ENCODE results near the gene DAB1.

Gene DAB1

DNA sequence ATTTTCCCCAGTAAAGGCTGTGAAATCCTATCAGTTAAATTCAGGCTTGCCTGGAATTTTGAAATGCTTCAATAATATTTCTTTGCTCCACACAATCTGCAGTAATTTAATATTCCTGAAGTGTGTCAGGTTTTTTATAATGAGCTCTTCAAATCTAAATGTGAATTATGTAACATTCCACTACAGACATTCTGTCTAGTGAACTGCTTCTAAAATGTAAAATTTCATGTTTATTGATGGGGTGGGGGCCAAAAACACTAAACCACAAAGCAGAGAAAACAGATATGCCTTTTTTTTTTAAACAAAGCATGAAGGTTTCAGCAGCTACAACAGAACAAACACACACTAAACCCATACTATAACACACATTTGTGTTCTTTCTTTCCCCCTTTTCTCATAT is 129.7 kb downstream of the DAB1 start:
- Histone ChIP-seq H3K9me3 (ENCODE audit: control insufficient read depth, insufficient read depth, low read length) (no peaks in the 10 kb centered on the region), H3K27me3 (ENCODE audit: control insufficient read depth, low read length) (no peaks in the 10 kb centered on the region), H3K4me2 (ENCODE audit: low read length) (no peak overlapping the region), H4K20me1 (ENCODE audit: control insufficient read depth, insufficient read depth, low read depth, low read length) (no peaks in the 10 kb centered on the region), H3K36me3 (ENCODE audit: control insufficient read depth, low read length) (no peaks in the 10 kb centered on the region), H3K79me2 (ENCODE audit: control insufficient read depth, low read length) (no peaks in the 10 kb centered on the region), H3F3A (ENCODE audit: control insufficient read depth, insufficient read depth) (no peaks in the 10 kb centered on the region), H3K4me1 (ENCODE audit: control insufficient read depth, low read length) (no peaks in the 10 kb centered on the region), H3K4me3 (ENCODE audit: low read length) (no peak overlapping the region), H3K9me2 (replicated peaks; ENCODE audit: control insufficient read depth, low read length) (no peaks in the 10 kb centered on the region), H3K27ac (ENCODE audit: low read depth, low read length) (no peak overlapping the region)
- no peak for TF ChIP-seq EZH2phosphoT487 (IDR thresholded peaks at IDR 0.05; ENCODE audit: borderline replicate concordance, low read length)
- TF ChIP-seq, protein P1, sequence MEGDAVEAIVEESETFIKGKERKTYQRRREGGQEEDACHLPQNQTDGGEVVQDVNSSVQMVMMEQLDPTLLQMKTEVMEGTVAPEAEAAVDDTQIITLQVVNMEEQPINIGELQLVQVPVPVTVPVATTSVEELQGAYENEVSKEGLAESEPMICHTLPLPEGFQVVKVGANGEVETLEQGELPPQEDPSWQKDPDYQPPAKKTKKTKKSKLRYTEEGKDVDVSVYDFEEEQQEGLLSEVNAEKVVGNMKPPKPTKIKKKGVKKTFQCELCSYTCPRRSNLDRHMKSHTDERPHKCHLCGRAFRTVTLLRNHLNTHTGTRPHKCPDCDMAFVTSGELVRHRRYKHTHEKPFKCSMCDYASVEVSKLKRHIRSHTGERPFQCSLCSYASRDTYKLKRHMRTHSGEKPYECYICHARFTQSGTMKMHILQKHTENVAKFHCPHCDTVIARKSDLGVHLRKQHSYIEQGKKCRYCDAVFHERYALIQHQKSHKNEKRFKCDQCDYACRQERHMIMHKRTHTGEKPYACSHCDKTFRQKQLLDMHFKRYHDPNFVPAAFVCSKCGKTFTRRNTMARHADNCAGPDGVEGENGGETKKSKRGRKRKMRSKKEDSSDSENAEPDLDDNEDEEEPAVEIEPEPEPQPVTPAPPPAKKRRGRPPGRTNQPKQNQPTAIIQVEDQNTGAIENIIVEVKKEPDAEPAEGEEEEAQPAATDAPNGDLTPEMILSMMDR (IDR thresholded peaks at IDR 0.05; ENCODE audit: low read depth, low read length, poor library complexity, severe bottlenecking) = no peak

DNA sequence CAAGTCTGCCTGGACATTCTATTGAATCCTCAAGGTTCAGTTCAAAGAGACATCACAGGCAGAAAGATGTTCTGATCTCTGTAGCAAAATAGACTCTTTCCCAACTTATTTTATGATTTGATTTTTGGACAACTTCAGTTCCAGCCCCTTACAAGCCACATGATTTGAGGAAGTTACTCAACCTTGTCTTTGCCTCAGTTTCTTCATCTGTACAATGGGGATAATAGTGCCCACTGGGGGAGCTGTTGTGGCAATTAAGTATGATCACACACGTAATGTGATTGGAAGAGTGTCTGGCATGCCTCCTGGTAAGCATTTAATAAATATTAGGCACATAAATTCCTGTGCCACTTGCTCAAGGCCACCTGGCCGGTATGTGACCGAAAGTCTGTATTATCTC is 130.6 kb downstream of the DAB1 start:
- Histone ChIP-seq H3K27me3 (ENCODE audit: control insufficient read depth, low read length) (no peaks in the 10 kb centered on the region), H3K4me3 (ENCODE audit: low read length) (no peak overlapping the region), H4K20me1 (ENCODE audit: control insufficient read depth, insufficient read depth, low read depth, low read length) (no peaks in the 10 kb centered on the region), H3K27ac (ENCODE audit: low read depth, low read length) (no peak overlapping the region), H3K36me3 (ENCODE audit: control insufficient read depth, low read length) (no peaks in the 10 kb centered on the region), H3K9me3 (ENCODE audit: control insufficient read depth, insufficient read depth, low read length) (no peaks in the 10 kb centered on the region), H3K4me2 (ENCODE audit: low read length) (no peak overlapping the region), H3K79me2 (ENCODE audit: control insufficient read depth, low read length) (no peaks in the 10 kb centered on the region), H3K4me1 (ENCODE audit: control insufficient read depth, low read length) (no peaks in the 10 kb centered on the region), H3K9me2 (replicated peaks; ENCODE audit: control insufficient read depth, low read length) (no peaks in the 10 kb centered on the region), H3F3A (ENCODE audit: control insufficient read depth, insufficient read depth) (no peaks in the 10 kb centered on the region)
- TF ChIP-seq, protein P1 (IDR thresholded peaks at IDR 0.05; ENCODE audit: low read depth, low read length, poor library complexity, severe bottlenecking) = no peak
- TF ChIP-seq EZH2phosphoT487 (IDR thresholded peaks at IDR 0.05; ENCODE audit: borderline replicate concordance, low read length) = no peak

DNA sequence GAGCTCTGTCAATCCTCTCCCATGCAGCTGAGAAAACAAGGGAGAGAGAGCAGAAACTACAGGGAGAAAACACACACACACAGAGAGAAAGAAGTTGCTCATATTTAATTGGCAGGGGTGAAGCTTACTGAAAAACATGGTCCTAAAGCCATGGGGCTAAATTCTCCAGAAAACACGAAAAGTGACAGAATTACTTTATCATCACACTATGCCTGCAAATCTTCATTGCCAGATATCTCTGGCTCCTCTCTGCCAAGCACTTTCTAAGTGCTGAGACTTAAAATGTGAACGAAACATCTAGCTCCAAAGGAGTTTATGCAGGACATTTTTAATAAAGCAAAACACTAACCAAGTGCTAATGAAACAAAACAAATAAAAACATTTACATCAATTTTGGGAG is 134.1 kb downstream of the DAB1 start:
- H3K4me1 ChIP-seq (ENCODE audit: control insufficient read depth, low read length) = no peaks in the 10 kb centered on the region

More for the DNA sequence above, 134.1 kb downstream of the DAB1 start:
- no peaks in the 10 kb centered on the region for H4K20me1 ChIP-seq (ENCODE audit: control insufficient read depth, insufficient read depth, low read depth, low read length)
- H3K4me2 ChIP-seq (ENCODE audit: low read length) = no peak overlapping the region
- no peaks in the 10 kb centered on the region for H3K36me3 ChIP-seq (ENCODE audit: control insufficient read depth, low read length)
- H3K9me3 ChIP-seq (ENCODE audit: control insufficient read depth, insufficient read depth, low read length) = no peaks in the 10 kb centered on the region
- no peaks in the 10 kb centered on the region for H3F3A ChIP-seq (ENCODE audit: control insufficient read depth, insufficient read depth)
- H3K79me2 ChIP-seq (ENCODE audit: control insufficient read depth, low read length) = no peaks in the 10 kb centered on the region
- H3K9me2 ChIP-seq (replicated peaks; ENCODE audit: control insufficient read depth, low read length) = no peaks in the 10 kb centered on the region
- H3K27ac ChIP-seq (ENCODE audit: low read depth, low read length) = no peak overlapping the region
- TF ChIP-seq, protein P1 (IDR thresholded peaks at IDR 0.05; ENCODE audit: low read depth, low read length, poor library complexity, severe bottlenecking) = no peak
- no peak for TF ChIP-seq EZH2phosphoT487 (IDR thresholded peaks at IDR 0.05; ENCODE audit: borderline replicate concordance, low read length)
- H3K27me3 ChIP-seq (ENCODE audit: control insufficient read depth, low read length) = no peaks in the 10 kb centered on the region
- H3K4me3 ChIP-seq (ENCODE audit: low read length) = no peak overlapping the region

Measured in DOHH2 (cell line).